Neuronal stem cell (in vitro differentiated cells): Measurements from ENCODE around the gene CFHR3.
"Not testable (repeated sequence)": the region's sequence is repeated elsewhere in the genome, so short reads cannot be mapped to it uniquely, and the experiment has no call there.

Experiments
- DNase-seq: peaks from one replicate; pipeline ENCODE4 v3.0.0-alpha.2; 2013; ENCODE audit warnings: low spot score
- H2AFZ ChIP-seq: one replicate; pipeline ENCODE4 v1.6.1; 2013; ENCODE audit warnings: mild to moderate bottlenecking, low read length, inconsistent platforms
- H2AK5ac ChIP-seq: 2 replicates; pipeline ENCODE4 v1.6.1; 2013; ENCODE audit warnings: low read depth, mild to moderate bottlenecking, inconsistent platforms, low read length, moderate library complexity, mixed read lengths
- H2BK120ac ChIP-seq: 2 replicates; pipeline ENCODE4 v1.6.1; 2013; ENCODE audit warnings: low read depth, mild to moderate bottlenecking, inconsistent platforms, low read length, moderate library complexity, mixed read lengths
- H2BK12ac ChIP-seq: one replicate; pipeline ENCODE4 v1.6.1; 2013; ENCODE audit warnings: low read length, inconsistent platforms
- H2BK15ac ChIP-seq: 2 replicates; pipeline ENCODE4 v1.6.1; 2013; ENCODE audit warnings: mild to moderate bottlenecking, low read length, inconsistent platforms, mixed read lengths
- H2BK5ac ChIP-seq: one replicate; pipeline ENCODE4 v1.6.1; 2013; ENCODE audit warnings: inconsistent platforms, mild to moderate bottlenecking, low read length, moderate library complexity
- H3K14ac ChIP-seq: one replicate; pipeline ENCODE4 v1.6.1; 2013; ENCODE audit warnings: low read length, inconsistent platforms
- H3K18ac ChIP-seq: 2 replicates; pipeline ENCODE4 v1.6.1; 2013; ENCODE audit warnings: low read length, inconsistent platforms
- H3K23ac ChIP-seq: 2 replicates; pipeline ENCODE4 v1.6.1; 2013; ENCODE audit warnings: low read depth, mild to moderate bottlenecking, mixed read lengths, low read length, inconsistent platforms; ENCODE audit not compliant: poor library complexity
- H3K27ac ChIP-seq: replicated peaks from 3 replicates; pipeline ENCODE4 v1.5.1; 2013; ENCODE audit warnings: low read length, inconsistent platforms
- H3K27me3 ChIP-seq, 3 experiments: 2 replicates each; pipeline ENCODE4 v1.6.1; 2013; ENCODE audit warnings: low read length in 3 of 3, mild to moderate bottlenecking in 2 of 3, inconsistent platforms in 1 of 3, low read depth in 1 of 3, mixed read lengths in 1 of 3, moderate library complexity in 1 of 3; ENCODE audit not compliant: control insufficient read depth in 3 of 3, insufficient read depth in 3 of 3
- H3K36me3 ChIP-seq, 2 donors: replicated peaks in 1 of 2; 2 replicates each; pipeline ENCODE4 v1.6.1; 2013; ENCODE audit warnings: low read length in 2 of 2; ENCODE audit not compliant: control insufficient read depth in 2 of 2, insufficient read depth in 2 of 2
- H3K4ac ChIP-seq: 2 replicates; pipeline ENCODE4 v1.6.1; 2013; ENCODE audit warnings: inconsistent platforms, mild to moderate bottlenecking, low read length, moderate library complexity
- H3K4me1 ChIP-seq, 2 donors: 1 replicate in 1 of 2; 2 replicates in 1 of 2; pipeline ENCODE4 v1.6.1; 2013; ENCODE audit warnings: low read length in 2 of 2, low read depth in 1 of 2; ENCODE audit not compliant: control insufficient read depth in 2 of 2, insufficient read depth in 1 of 2
- H3K4me2 ChIP-seq: one replicate; pipeline ENCODE4 v1.6.1; 2013; ENCODE audit warnings: mild to moderate bottlenecking, low read length, inconsistent platforms; ENCODE audit not compliant: insufficient read depth, poor library complexity, severe bottlenecking
- H3K4me3 ChIP-seq, 2 donors: 2 replicates each; pipeline ENCODE4 v1.5.1; 2013; ENCODE audit warnings: low read length in 2 of 2, mild to moderate bottlenecking in 2 of 2, inconsistent platforms in 1 of 2, moderate library complexity in 1 of 2
- H3K79me1 ChIP-seq: one replicate; pipeline ENCODE4 v1.6.1; 2013; ENCODE audit warnings: low read depth, mild to moderate bottlenecking, inconsistent platforms, low read length, moderate library complexity
- H3K9ac ChIP-seq: one replicate; pipeline ENCODE4 v1.6.1; 2013; ENCODE audit warnings: mild to moderate bottlenecking, low read depth, low read length, inconsistent platforms; ENCODE audit not compliant: poor library complexity
- H3K9me3 ChIP-seq, 2 donors: replicated peaks in 1 of 2; 2 replicates each; pipeline versions ENCODE3 to v1.6.1; 2013; ENCODE audit warnings: low read length in 2 of 2, mild to moderate bottlenecking in 2 of 2, inconsistent platforms in 1 of 2, low read depth in 1 of 2, mixed read lengths in 1 of 2, moderate library complexity in 1 of 2; ENCODE audit not compliant: control insufficient read depth in 2 of 2, insufficient read depth in 1 of 2
- H4K8ac ChIP-seq: one replicate; pipeline ENCODE4 v1.6.1; 2013; ENCODE audit warnings: low read depth, mild to moderate bottlenecking, inconsistent platforms, low read length, moderate library complexity
- H4K91ac ChIP-seq: one replicate; pipeline ENCODE4 v1.6.1; 2013; ENCODE audit warnings: low read length, low read depth, mild to moderate bottlenecking, inconsistent platforms; ENCODE audit not compliant: poor library complexity
- WGBS, 2 donors: extraction: QIAGEN DNeasy Blood & Tissue Kit; methylation state at CpG; one replicate each; pipeline ENCODE4 v1.1.7; 2013; ENCODE audit warnings: missing lambda C conversion rate in 2 of 2, mixed read lengths in 1 of 2; ENCODE audit not compliant: insufficient read length in 2 of 2, insufficient replicate concordance in 1 of 2; ENCODE audit errors: extremely low coverage in 2 of 2; 5-methylcytosine and 5-hydroxymethylcytosine counted together

The CFHR3 gene

GRCh38 chr1:196769823-196770222, 4.8 kb upstream of the CFHR3 start:
- H2BK12ac ChIP-seq, H3K4me3 ChIP-seq, H4K8ac ChIP-seq, H4K91ac ChIP-seq, H2BK120ac ChIP-seq, H3K27me3 ChIP-seq, H3K4ac ChIP-seq, H3K9me3 ChIP-seq, H3K27ac ChIP-seq, H2BK15ac ChIP-seq, DNase-seq, H3K4me1 ChIP-seq, H3K4me2 ChIP-seq, H3K79me1 ChIP-seq, H3K9ac ChIP-seq, H2AK5ac ChIP-seq, H2BK5ac ChIP-seq, H3K36me3 ChIP-seq, H3K14ac ChIP-seq, H3K23ac ChIP-seq, H2AFZ ChIP-seq, H3K18ac ChIP-seq: not testable (repeated sequence)
- WGBS, 2 donors = no CpG with 5 or more reads among the region's 4 CpGs

GRCh38 chr1:196773713-196774112, 927 bp upstream of the CFHR3 start:
- Histone ChIP-seq H3K4ac (no peak overlapping the region), H2BK12ac (no peak overlapping the region), H4K91ac (no peak overlapping the region), H4K8ac (no peak overlapping the region), H3K23ac (no peak overlapping the region), H3K9me3 (no peaks in the 10 kb centered on the region), H2BK120ac (no peak overlapping the region), H3K27ac (no peak overlapping the region), H3K18ac (no peak overlapping the region), H3K14ac (no peak overlapping the region), H3K9ac (no peak overlapping the region), H2AK5ac (no peak overlapping the region), H3K36me3 (no peaks in the 10 kb centered on the region), H3K4me3 (no peak overlapping the region), H3K4me2 (no peak overlapping the region), H3K4me1 (no peaks in the 10 kb centered on the region), H2BK5ac (no peak overlapping the region), H3K79me1 (no peaks in the 10 kb centered on the region), H2BK15ac (no peak overlapping the region), H2AFZ (no peak overlapping the region), H3K27me3 (no peaks in the 10 kb centered on the region)
- no peak for DNase-seq
- no CpG with 5 or more reads among the region's 1 CpG for WGBS, 2 donors

GRCh38 chr1:196774175-196774574, 465 bp upstream of the CFHR3 start:
- no peaks in the 10 kb centered on the region for H3K79me1 ChIP-seq
- no peaks in the 10 kb centered on the region for H3K9me3 ChIP-seq
- no peak overlapping the region for H3K23ac ChIP-seq
- no peak overlapping the region for H3K4me2 ChIP-seq
- no peak overlapping the region for H3K4me3 ChIP-seq
- H3K36me3 ChIP-seq = no peaks in the 10 kb centered on the region
- H4K8ac ChIP-seq = no peak overlapping the region
- H2BK5ac ChIP-seq = no peak overlapping the region
- H2AK5ac ChIP-seq = no peak overlapping the region
- no peak for DNase-seq
- no peak overlapping the region for H2BK12ac ChIP-seq
- H3K4me1 ChIP-seq = no peaks in the 10 kb centered on the region
- H4K91ac ChIP-seq = no peak overlapping the region
- no peak overlapping the region for H3K27ac ChIP-seq
- H3K18ac ChIP-seq = no peak overlapping the region
- WGBS, 2 donors = no CpG with 5 or more reads among the region's 2 CpGs
- no peak overlapping the region for H3K4ac ChIP-seq
- H2BK120ac ChIP-seq = no peak overlapping the region
- no peak overlapping the region for H3K9ac ChIP-seq
- no peak overlapping the region for H2BK15ac ChIP-seq
- H3K27me3 ChIP-seq = no peaks in the 10 kb centered on the region
- H3K14ac ChIP-seq = no peak overlapping the region
- H2AFZ ChIP-seq = no peak overlapping the region

- Histone ChIP-seq H3K4me3 (no peak overlapping the region), H2BK12ac (no peak overlapping the region), H3K9ac (no peak overlapping the region), H4K91ac (no peak overlapping the region), H3K18ac (no peak overlapping the region), H3K23ac (no peak overlapping the region), H3K27ac (no peak overlapping the region), H2BK120ac (no peak overlapping the region), H3K27me3 (no peaks in the 10 kb centered on the region), H3K79me1 (no peaks in the 10 kb centered on the region), H2AK5ac (no peak overlapping the region), H3K4me2 (no peak overlapping the region), H3K36me3 (no peaks in the 10 kb centered on the region), H2BK15ac (no peak overlapping the region), H4K8ac (no peak overlapping the region), H3K4ac (no peak overlapping the region), H2AFZ (no peak overlapping the region), H3K4me1 (no peaks in the 10 kb centered on the region), H3K14ac (no peak overlapping the region), H2BK5ac (no peak overlapping the region), H3K9me3 (no peaks in the 10 kb centered on the region)
- no CpG with 5 or more reads among the region's 13 CpGs for WGBS, 2 donors
- DNase-seq = no peak
These were observed 3.0 kb downstream of the CFHR3 start for GRCh38 chr1:196777603-196778002.
